Fibroblast of upper back skin (primary cell): ENCODE data around the gene CYP8B1.
"Not testable (repeated sequence)": the region's sequence is repeated elsewhere in the genome, so short reads cannot be mapped to it uniquely, and the experiment has no call there.

Experiments
- DNase-seq: peaks from one replicate; pipeline ENCODE4 v3.0.0-alpha.2; 2013

CYP8B1 gene

DNA sequence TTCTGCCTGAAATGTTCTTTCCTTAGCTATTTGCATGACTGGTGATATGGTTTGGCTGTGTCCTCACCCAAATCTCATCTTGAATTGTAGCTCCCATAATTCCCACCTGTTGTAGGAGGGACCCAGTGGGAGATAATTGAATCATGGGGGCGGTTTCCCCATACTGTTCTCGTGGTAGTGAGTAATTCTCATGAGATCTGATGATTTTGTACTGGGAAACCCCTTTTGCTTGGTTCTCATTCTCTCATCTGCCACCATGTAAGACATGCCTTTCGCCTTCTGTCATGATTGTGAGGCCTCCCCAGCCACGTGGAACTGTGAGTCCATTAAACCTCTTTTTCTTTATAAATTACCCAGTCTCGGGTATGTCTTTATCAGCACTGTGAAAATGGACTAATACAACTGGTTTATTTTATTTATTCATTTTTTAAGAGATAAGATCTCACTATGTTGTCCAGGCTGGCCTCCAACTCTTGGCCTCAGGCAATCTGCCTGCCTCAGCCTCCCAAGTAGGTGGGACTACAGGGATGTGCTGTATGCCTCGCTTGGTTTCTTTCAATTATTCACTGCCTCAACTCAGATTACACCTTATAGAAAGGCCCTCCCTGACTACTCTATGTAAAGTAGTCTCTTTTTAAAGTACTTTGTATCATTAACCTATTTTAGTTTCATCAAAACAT is 7.7 kb upstream of the CYP8B1 start:
- DNase-seq, result not testable (repeated sequence)

DNA sequence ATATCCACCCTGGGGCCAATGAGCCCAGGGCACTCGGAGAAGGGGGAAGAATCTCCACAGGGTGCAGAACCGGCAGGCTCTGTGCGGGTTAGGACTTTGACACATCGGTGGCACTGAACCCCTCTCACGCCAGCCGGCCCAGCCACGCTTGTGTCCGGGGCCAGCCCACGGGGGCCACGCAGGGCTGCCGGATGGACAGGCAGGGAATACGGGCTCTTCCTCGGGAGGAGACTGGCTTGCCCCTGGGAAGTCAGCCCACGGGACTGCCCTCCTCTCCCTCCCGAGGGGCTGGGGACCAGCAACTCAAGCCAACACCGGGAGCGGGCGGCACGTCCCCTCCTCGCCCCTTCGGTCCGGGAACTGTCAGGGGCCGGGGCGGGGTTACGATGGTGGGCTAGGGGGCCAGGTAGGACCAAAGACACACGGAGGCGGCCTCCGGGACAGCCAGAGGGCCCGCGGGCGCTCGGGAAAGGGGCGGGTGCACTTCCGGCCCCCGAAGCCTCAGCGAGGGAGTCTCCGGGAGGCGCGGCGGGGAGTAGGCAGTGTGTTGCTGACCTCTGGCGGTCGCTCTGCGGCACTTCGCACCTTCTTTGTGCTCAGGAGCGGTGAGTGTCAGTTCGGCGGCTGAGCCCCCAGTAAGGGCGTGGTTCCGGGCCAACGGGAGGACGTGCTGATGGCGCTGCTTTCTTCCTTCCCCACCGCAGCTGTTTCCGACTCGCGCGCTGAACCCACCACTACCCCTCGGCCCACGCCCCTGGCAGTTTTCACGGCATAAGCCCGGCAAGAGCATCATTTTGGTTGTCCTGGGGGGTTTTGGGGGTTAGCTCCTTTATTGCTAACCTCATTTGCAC is 5.1 kb upstream of the CYP8B1 start:
- peak; percentile 83 for DNase-seq

DNA sequence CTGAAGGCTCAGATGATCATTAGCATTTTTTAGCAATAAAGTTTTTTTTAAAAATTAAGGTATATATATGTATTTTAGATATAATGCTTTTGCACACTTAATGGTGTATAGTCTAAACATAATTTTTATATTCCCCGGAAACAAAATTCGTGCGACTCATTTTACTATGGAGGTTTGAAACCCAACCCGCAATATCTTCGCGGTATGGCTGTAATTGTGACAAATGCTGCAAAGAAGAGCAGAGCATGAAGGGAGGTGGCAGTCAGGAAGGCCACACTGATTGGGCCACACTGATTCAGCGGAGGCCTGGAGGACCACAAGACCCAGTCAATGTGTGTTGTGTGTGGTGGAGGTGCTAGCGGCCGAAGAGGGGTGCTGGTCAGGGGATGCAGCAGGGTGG is 4.5 kb upstream of the CYP8B1 start:
- DNase-seq, result no peak

- no peak for DNase-seq
Observed at GRCh38 chr3:42877881-42878280, 2.2 kb upstream of the CYP8B1 start.

DNA sequence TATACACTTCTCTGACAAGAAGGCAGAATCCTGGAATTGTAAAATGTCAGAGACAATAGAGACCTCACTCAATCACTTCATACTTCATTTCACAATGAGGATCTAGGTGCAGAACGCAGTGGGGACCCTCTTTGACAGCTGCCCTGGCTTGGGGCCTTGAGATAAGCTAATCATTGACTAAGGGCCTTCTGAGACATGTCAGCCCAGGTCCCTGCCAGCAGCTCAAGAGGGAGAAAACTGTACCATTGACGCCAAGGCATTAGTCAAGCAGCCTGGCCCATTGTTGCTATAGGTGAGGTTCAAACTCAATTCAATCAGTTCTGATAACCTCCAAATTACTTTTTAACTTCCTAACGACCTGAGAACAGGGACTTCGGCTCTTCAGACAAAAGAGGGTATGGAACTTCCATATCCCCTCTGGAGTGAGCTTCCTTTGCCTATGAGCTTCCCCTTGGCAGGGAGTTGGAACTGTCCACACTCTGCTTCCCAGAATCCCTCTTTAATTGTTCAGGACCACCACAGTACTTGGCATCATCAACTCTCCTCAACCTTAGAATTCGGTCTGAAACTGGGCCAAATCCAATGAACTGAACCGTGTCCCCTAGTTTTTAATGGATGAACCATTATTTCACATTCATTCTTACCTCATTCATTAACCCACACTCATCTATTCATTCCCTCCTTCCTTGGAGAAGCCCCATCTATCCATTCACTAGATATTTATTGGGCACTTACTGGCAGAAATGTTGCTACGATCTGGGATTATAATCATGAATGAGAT is 1.5 kb upstream of the CYP8B1 start:
- DNase-seq, result no peak

- DNase-seq, result no peak
Observed at GRCh38 chr3:42876401-42876800, 722 bp upstream of the CYP8B1 start.

- DNase-seq, result no peak
Observed at GRCh38 chr3:42874749-42875148, 930 bp downstream of the CYP8B1 start.

- no peak for DNase-seq
Observed at GRCh38 chr3:42873221-42873982, 2.3 kb downstream of the CYP8B1 start.

- no peak for DNase-seq
Observed at GRCh38 chr3:42872718-42873117, 3.0 kb downstream of the CYP8B1 start.

DNA sequence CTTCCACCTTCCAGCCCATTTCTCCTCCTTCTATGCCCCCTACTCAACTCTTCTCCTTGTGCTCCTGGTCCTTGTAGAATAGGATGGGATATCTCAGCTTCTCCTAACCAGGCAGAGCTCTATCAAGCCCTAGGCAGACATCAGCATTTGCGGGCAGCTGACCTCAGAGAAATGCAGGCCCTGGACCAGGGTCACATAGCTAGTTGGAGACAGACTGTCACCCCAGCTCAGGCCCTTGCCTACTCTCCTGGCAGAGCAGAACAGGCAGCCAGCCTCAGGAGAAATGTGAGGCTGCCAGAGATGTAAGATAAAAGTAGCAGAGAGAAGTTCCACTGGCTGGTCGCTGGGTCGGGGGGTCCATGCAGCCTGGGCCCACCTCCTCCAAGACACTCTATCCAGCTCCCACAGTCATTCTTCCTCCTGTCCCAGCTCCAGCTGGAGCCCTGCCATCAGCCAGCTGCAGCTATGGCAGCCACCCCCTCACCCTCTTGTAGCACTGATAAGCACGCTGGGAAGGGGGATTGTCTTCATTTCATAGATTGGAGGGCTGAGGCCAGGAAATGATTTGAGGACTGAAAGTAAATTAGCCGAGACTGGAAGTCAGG is 4.0 kb downstream of the CYP8B1 start:
- no peak for DNase-seq

- no peak for DNase-seq
Observed at GRCh38 chr3:42868841-42869240, 6.8 kb downstream of the CYP8B1 start.

- DNase-seq, result no peak
Observed at GRCh38 chr3:42867138-42867537, 8.5 kb downstream of the CYP8B1 start.

- DNase-seq, result no peak
Observed at GRCh38 chr3:42865256-42865655, 10.4 kb downstream of the CYP8B1 start.

GRCh38 chr3:42864321-42864950 is 11.2 kb downstream of the CYP8B1 start:
- DNase-seq, result no peak

DNA sequence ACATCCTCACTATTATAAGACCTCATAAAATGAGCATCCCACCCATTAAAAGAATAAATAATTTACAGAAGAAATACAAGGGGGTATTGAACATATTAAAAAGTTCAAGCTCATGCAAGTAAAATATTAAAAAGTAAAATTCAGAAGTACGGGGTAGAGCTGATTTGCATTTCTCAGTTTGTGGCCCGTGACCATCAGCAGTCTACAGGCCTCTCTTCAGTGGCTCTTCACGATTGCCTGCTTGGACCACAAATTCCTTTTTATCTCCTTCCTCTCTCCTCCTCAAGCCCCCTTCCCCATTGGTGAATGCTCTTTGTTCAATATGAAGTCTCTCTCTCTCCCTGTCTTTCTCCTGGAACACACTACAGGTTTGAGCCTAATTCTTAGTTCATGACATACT is 19.1 kb downstream of the CYP8B1 start:
- DNase-seq, result no peak

GRCh38 chr3:42855547-42856380 is 19.9 kb downstream of the CYP8B1 start:
- DNase-seq, result no peak

GRCh38 chr3:42855219-42855546 is 20.5 kb downstream of the CYP8B1 start:
- DNase-seq, result no peak

- DNase-seq, result no peak
Observed at GRCh38 chr3:42853739-42854302, 21.9 kb downstream of the CYP8B1 start.

DNA sequence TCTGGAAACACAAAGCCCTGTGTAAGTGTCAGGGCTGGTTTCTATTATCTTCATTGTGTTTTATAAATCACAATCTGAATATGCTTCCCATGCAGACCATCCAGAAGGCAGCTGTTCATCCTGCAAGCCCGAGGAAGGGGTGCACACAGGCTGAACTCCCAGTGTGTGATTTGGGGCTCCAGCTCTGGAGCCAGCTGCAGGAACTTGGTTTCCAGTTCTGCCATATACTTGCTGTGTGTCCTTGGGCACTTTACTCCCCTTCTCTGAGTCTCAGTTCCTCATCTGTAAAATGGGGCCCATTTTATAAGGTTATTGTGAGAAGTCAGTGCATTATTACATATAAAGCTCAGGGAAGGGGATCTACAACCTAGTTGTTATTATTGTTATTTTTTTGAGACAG is 22.6 kb downstream of the CYP8B1 start:
- no peak for DNase-seq

- DNase-seq, result no peak
Observed at GRCh38 chr3:42852441-42852840, 23.2 kb downstream of the CYP8B1 start.
